ENCODE measurements around the gene CPA3.

DNA sequence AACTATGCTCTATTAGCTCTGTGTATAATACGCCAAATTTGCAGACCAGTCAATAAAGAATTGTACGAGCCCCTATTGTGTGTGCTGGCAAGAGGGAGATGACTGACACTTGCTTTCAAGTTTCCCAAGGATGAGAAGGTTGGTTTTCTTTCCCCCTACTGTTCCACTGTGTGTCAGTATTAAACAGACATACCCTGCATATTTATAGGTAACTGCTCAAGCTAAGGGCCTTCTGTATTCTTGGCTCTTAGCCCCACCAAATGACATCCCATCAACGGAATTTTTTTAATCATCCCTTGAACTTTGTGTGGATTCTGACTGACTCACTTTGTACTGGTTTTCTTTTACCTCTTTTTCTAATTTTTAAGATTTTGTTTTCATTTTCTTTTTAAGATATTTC, 65.7 kb downstream of the CPA3 start:
- TF ChIP-seq, protein P1, sequence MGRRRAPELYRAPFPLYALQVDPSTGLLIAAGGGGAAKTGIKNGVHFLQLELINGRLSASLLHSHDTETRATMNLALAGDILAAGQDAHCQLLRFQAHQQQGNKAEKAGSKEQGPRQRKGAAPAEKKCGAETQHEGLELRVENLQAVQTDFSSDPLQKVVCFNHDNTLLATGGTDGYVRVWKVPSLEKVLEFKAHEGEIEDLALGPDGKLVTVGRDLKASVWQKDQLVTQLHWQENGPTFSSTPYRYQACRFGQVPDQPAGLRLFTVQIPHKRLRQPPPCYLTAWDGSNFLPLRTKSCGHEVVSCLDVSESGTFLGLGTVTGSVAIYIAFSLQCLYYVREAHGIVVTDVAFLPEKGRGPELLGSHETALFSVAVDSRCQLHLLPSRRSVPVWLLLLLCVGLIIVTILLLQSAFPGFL (CRISPR knock-in tag; IDR thresholded peaks at IDR 0.05), result no peak
- TF ChIP-seq SMC3 (IDR thresholded peaks at IDR 0.05; ENCODE audit: low read length), result no peak

All from HepG2 (cell line).